Liver (tissue), 9 donors: ENCODE results near the gene APOBEC3A. TPM values are rescaled to one million over a fixed set of nuclear protein-coding genes. Genes with fewer than 3 reads are reported as not detected.

Source experiments
- DNase-seq: peaks from one replicate; pipeline ENCODE4 v3.0.0-alpha.2; 2017; ENCODE audit warnings: low spot score
- H3K27ac ChIP-seq, 2 donors: one replicate each; pipeline ENCODE4 v1.7.0; 2013; ENCODE audit warnings: inconsistent platforms in 2 of 2, low read length in 2 of 2, control low read depth in 1 of 2, low read depth in 1 of 2, mild to moderate bottlenecking in 1 of 2
- H3K27me3 ChIP-seq, 4 donors: one replicate each; pipeline versions ENCODE4 v1.6.1 to v1.7.0; 2013; ENCODE audit warnings: low read length in 3 of 4, inconsistent platforms in 1 of 4, mild to moderate bottlenecking in 1 of 4, moderate library complexity in 1 of 4; ENCODE audit not compliant: control insufficient read depth in 4 of 4, insufficient read depth in 4 of 4
- H3K36me3 ChIP-seq, 4 donors: one replicate each; pipeline versions ENCODE4 v1.6.1 to v1.7.0; 2013; ENCODE audit warnings: low read length in 3 of 4, mild to moderate bottlenecking in 3 of 4, low read depth in 1 of 4, moderate library complexity in 1 of 4; ENCODE audit not compliant: control insufficient read depth in 4 of 4, insufficient read depth in 3 of 4
- H3K4me1 ChIP-seq, 4 donors: one replicate each; pipeline versions ENCODE4 v1.6.1 to v1.7.0; 2013; ENCODE audit warnings: low read length in 3 of 4, mild to moderate bottlenecking in 3 of 4, moderate library complexity in 1 of 4; ENCODE audit not compliant: control insufficient read depth in 4 of 4, insufficient read depth in 4 of 4
- H3K4me3 ChIP-seq, 3 donors: one replicate each; pipeline versions ENCODE4 v1.6.1 to v1.7.0; 2013; ENCODE audit warnings: low read length in 3 of 3, control low read depth in 1 of 3, low read depth in 1 of 3, mild to moderate bottlenecking in 1 of 3
- H3K9ac ChIP-seq, 2 donors: one replicate each; pipeline ENCODE4 v1.7.0; 2013; ENCODE audit warnings: low read length in 2 of 2, mild to moderate bottlenecking in 2 of 2, moderate library complexity in 2 of 2, control low read depth in 1 of 2, low read depth in 1 of 2
- H3K9me3 ChIP-seq, 4 donors: one replicate each; pipeline versions ENCODE4 v1.6.1 to v1.7.0; 2013; ENCODE audit warnings: low read length in 3 of 4; ENCODE audit not compliant: control insufficient read depth in 4 of 4
- ATF3 ChIP-seq: IDR thresholded peaks from 2 replicates; pipeline ENCODE4 v1.6.1; 2016; ENCODE audit warnings: antibody characterized with exemption
- EGR1 ChIP-seq, 2 donors: IDR thresholded peaks; 2 replicates each; pipeline ENCODE4 v1.6.1; 2016 to 2018; ENCODE audit warnings: antibody characterized with exemption in 2 of 2, low read depth in 2 of 2
- FOXA1 ChIP-seq: IDR thresholded peaks from 2 replicates; pipeline ENCODE4 v1.6.1; 2016; ENCODE audit warnings: antibody characterized with exemption
- FOXA2 ChIP-seq: IDR thresholded peaks from 2 replicates; pipeline ENCODE4 v1.6.1; 2016; ENCODE audit warnings: antibody characterized with exemption
- GABPA ChIP-seq, 2 donors: IDR thresholded peaks in 1 of 2; conservative IDR thresholded peaks in 1 of 2; 2 replicates each; pipeline ENCODE4 v1.6.1; 2016; ENCODE audit warnings: antibody characterized with exemption in 2 of 2, mild to moderate bottlenecking in 1 of 2, moderate library complexity in 1 of 2
- HNF4A ChIP-seq, 2 donors: conservative IDR thresholded peaks; 2 replicates each; pipeline ENCODE4 v1.6.1; 2016; ENCODE audit warnings: antibody characterized with exemption in 2 of 2, mild to moderate bottlenecking in 2 of 2
- HNF4G ChIP-seq: IDR thresholded peaks from 2 replicates; pipeline ENCODE4 v1.6.1; 2016; ENCODE audit warnings: antibody characterized with exemption
- JUND ChIP-seq, 2 donors: IDR thresholded peaks; 2 replicates each; pipeline ENCODE4 v1.6.1; 2016; ENCODE audit warnings: antibody characterized with exemption in 2 of 2
- NR2F2 ChIP-seq: IDR thresholded peaks from 2 replicates; pipeline ENCODE4 v1.6.1; 2016; ENCODE audit warnings: antibody characterized with exemption
- RAD21 ChIP-seq, 2 donors: IDR thresholded peaks; 2 replicates each; pipeline ENCODE4 v1.6.1; 2016; ENCODE audit warnings: antibody characterized with exemption in 2 of 2, mild to moderate bottlenecking in 2 of 2
- REST ChIP-seq: IDR thresholded peaks from 2 replicates; pipeline ENCODE4 v1.6.1; 2016; ENCODE audit warnings: antibody characterized with exemption, mild to moderate bottlenecking
- RXRA ChIP-seq, 2 donors: IDR thresholded peaks; 2 replicates each; pipeline ENCODE4 v1.6.1; 2017 to 2018; ENCODE audit warnings: antibody characterized with exemption in 2 of 2, mild to moderate bottlenecking in 1 of 2
- SP1 ChIP-seq: IDR thresholded peaks from 2 replicates; pipeline ENCODE4 v1.6.1; 2018; ENCODE audit warnings: antibody characterized with exemption, mild to moderate bottlenecking
- TAF1 ChIP-seq: conservative IDR thresholded peaks from 2 replicates; pipeline ENCODE4 v1.6.1; 2016; ENCODE audit warnings: antibody characterized with exemption, mild to moderate bottlenecking
- YY1 ChIP-seq: IDR thresholded peaks from 2 replicates; pipeline ENCODE4 v1.6.1; 2016; ENCODE audit warnings: antibody characterized with exemption, mild to moderate bottlenecking
- ZBTB33 ChIP-seq: IDR thresholded peaks from 2 replicates; pipeline ENCODE4 v1.6.1; 2016; ENCODE audit warnings: antibody characterized with exemption
- WGBS: extraction: QIAGEN DNeasy Blood & Tissue Kit; methylation state at CpG from one replicate; pipeline ENCODE4 v1.1.7; 2013; 5-methylcytosine and 5-hydroxymethylcytosine counted together
- polyA plus RNA-seq, 2 donors: library from polyadenylated mRNA; stranded (reverse) in 1 of 2; unstranded in 1 of 2; fragments of 200-250 nt in 1 of 2; fragments of >200 nt in 1 of 2; fragmentation: Nextera tagmentation in 1 of 2; extraction: Ambion mirVana in 1 of 2; gene quantifications; one replicate each; pipeline versions ENCODE4 v1.2.1 to v1.2.3, GENCODE V29; 2013 to 2015
- total RNA-seq, 2 donors: library from RNA; depleted of rRNA; stranded (reverse); fragments of >200 nt; gene quantifications; one replicate each; pipeline ENCODE4 v1.2.3, GENCODE V29; 2014
- TF ChIP-seq, protein P1 (sequence below): IDR thresholded peaks from 2 replicates; pipeline ENCODE4 v1.6.1; 2016; ENCODE audit warnings: antibody characterized with exemption
- TF ChIP-seq, protein P2 (sequence below): fragments of 150-350 bp; IDR thresholded peaks from 2 replicates; pipeline ENCODE4 v1.5.1; 2017; ENCODE audit warnings: improper control_type of control experiment, low read depth, low read length; ENCODE audit not compliant: missing input control
- donor health status: healthy.
- donor health status: healthy.
- donor health status: healthy.
- donor health status: healthy.
- donor health status: healthy.

Gene APOBEC3A
- total and polyA plus RNA-seq, 4 donors = 0.26 to 8.7 (median 4.6) TPM

DNA sequence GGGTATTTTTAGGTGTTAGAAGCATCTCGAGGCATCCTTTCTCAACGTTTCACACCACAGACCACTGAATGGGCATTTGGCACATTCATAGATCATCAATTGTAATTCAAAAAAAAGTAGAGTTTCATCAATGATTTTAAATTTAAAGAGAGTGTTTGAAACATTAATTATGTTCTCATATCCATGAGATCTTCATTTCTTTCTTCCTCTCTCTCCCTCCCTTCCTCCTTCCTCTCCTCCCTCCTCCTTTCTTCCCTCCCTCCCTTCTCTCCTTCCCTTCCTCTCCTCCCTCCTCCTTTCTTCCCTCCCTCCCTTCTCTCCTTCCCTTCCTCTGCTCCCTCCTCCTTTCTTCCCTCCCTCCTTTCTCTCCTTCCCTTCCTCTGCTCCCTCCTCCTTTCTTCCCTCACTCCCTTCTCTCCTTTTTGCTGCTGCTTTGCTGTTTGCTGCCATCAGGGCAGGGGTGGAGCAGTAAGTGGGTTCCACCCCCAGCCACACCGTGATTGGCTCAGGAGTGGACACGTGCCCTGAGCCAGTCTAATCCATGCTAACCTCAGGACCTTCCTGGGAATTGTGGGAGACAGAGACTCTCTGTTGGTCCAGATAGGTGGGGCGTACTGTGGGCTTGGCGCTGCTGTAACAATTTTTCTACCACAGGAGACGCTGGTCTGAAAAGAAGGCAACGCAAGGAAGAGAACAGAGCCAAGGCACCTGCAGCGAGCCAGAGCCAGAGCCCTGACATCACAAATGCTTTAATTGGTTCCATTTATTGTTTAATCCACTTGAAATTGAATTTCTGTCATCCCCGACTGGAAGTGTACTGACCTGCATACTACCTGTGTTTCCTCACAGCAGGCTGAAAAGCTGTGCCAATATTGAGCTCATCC is 33.7 kb upstream of the APOBEC3A start:
- H3K9me3 ChIP-seq = no peaks in the 10 kb centered on the region
- H3K4me3 ChIP-seq = no peak overlapping the region
- TF ChIP-seq, protein P1, sequence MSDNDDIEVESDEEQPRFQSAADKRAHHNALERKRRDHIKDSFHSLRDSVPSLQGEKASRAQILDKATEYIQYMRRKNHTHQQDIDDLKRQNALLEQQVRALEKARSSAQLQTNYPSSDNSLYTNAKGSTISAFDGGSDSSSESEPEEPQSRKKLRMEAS = no peak
- TF ChIP-seq NR2F2 = peak; percentile 31
- H3K4me1 ChIP-seq = peaks cover 7 to 17% (median 16%) of the 10 kb centered on the region in 4 donors
- H3K9ac ChIP-seq = no peak overlapping the region
- H3K36me3 ChIP-seq = no peaks in the 10 kb centered on the region
- peak overlapping the region; percentile 47 to 49 for H3K27ac ChIP-seq
- H3K27me3 ChIP-seq = peaks cover 0 to 4% (median 1%) of the 10 kb centered on the region in 4 donors
- DNase-seq = no peak
- WGBS = 42% methylated on average over 10 of the region's 10 CpGs

DNA sequence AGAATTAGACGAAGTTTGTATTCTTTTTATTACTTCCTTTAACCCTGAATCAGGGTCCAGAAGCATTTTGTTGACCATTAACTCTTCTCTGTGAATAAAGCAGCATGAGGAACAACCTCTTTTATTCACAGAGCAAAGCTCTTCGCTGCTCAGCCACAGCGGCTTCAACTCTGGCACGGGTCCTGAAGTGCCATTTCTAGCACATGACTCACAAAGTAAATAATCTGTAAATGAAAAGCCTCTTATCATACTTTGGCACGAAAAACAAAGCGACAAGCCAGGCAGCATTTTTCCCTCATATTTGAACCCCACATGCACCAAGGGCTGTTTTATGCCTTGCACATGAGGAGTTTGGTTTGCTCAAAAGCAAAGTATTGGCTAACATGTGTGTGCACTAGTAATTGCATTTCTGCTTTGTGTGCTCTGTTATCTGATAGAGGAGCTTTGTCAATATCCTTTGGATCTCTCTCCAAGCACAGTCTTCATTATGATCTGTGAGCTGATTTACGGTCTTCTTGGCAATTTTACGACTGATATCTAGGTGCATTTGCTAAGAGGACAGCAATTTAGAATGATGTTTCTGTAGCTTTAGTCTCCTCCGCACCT is 33.0 kb upstream of the APOBEC3A start:
- no peak overlapping the region for H3K4me3 ChIP-seq
- H3K4me1 ChIP-seq = peaks cover 7 to 17% (median 16%) of the 10 kb centered on the region in 4 donors
- 17% methylated on average over 9 of the region's 9 CpGs for WGBS
- H3K36me3 ChIP-seq = no peaks in the 10 kb centered on the region
- peaks cover 0 to 4% (median 1%) of the 10 kb centered on the region in 4 donors for H3K27me3 ChIP-seq
- DNase-seq = no peak
- no peak overlapping the region for H3K9ac ChIP-seq
- TF ChIP-seq REST (no peak), TAF1 (no peak), NR2F2 (no peak), YY1 (peak; percentile 55), RXRA (IDR thresholded peaks at IDR 0.05) (peak; percentile 13 to 58), SP1 (peak; percentile 59), RAD21 (IDR thresholded peaks at IDR 0.05) (peak in 1 of 2 donors; percentile 25), HNF4A (conservative IDR thresholded peaks at IDR 0.05) (peak in 1 of 2 donors; percentile 35), GABPA (IDR thresholded peaks at IDR 0.05 in 1 of 2, conservative IDR thresholded peaks at IDR 0.05 in 1 of 2) (no peak), FOXA1 (no peak), FOXA2 (no peak), ZBTB33 (peak; percentile 53), JUND (IDR thresholded peaks at IDR 0.05) (peak; percentile 93 to 96), EGR1 (IDR thresholded peaks at IDR 0.05; ENCODE audit: low read depth in 2 of 2) (no peak), ATF3 (peak; percentile 83), HNF4G (no peak)
- TF ChIP-seq, protein P2, sequence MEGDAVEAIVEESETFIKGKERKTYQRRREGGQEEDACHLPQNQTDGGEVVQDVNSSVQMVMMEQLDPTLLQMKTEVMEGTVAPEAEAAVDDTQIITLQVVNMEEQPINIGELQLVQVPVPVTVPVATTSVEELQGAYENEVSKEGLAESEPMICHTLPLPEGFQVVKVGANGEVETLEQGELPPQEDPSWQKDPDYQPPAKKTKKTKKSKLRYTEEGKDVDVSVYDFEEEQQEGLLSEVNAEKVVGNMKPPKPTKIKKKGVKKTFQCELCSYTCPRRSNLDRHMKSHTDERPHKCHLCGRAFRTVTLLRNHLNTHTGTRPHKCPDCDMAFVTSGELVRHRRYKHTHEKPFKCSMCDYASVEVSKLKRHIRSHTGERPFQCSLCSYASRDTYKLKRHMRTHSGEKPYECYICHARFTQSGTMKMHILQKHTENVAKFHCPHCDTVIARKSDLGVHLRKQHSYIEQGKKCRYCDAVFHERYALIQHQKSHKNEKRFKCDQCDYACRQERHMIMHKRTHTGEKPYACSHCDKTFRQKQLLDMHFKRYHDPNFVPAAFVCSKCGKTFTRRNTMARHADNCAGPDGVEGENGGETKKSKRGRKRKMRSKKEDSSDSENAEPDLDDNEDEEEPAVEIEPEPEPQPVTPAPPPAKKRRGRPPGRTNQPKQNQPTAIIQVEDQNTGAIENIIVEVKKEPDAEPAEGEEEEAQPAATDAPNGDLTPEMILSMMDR = no peak
- TF ChIP-seq, protein P1 = peak; percentile 40
- peak overlapping the region; percentile 47 to 49 for H3K27ac ChIP-seq
- H3K9me3 ChIP-seq = no peaks in the 10 kb centered on the region
